GM18520 (cell line): Measurements from ENCODE around the gene ARHGEF40.

ENCODE experiments used
- ATAC-seq: cut with Tn5 transposase; IDR thresholded peaks from one replicate; pipeline ENCODE4 v1.9.1; 2021; ENCODE audit not compliant: unreplicated experiment

Gene ARHGEF40

GRCh38 chr14:21058903-21059302 lies 11.2 kb upstream of the ARHGEF40 start:
- ATAC-seq, result no peak

- ATAC-seq, result no peak
Measured at GRCh38 chr14:21059842-21060613, 10.1 kb upstream of the ARHGEF40 start.

- ATAC-seq, result no peak
Measured at GRCh38 chr14:21060614-21061346, 9.3 kb upstream of the ARHGEF40 start.

GRCh38 chr14:21061347-21061668 lies 8.8 kb upstream of the ARHGEF40 start:
- ATAC-seq, result no peak

GRCh38 chr14:21063479-21063878 lies 6.6 kb upstream of the ARHGEF40 start:
- no peak for ATAC-seq

GRCh38 chr14:21066882-21067502 lies 3.1 kb upstream of the ARHGEF40 start:
- no peak for ATAC-seq

GRCh38 chr14:21068521-21069387 lies 1.4 kb upstream of the ARHGEF40 start:
- ATAC-seq, result no peak

GRCh38 chr14:21069388-21070082 lies 569 bp upstream of the ARHGEF40 start:
- ATAC-seq, result no peak

GRCh38 chr14:21070610-21071224 lies 613 bp downstream of the ARHGEF40 start:
- no peak for ATAC-seq

- ATAC-seq, result no peak
Measured at GRCh38 chr14:21071225-21072030, 1.3 kb downstream of the ARHGEF40 start.

GRCh38 chr14:21072031-21072473 lies 1.9 kb downstream of the ARHGEF40 start:
- ATAC-seq, result no peak

GRCh38 chr14:21072781-21073339 lies 2.8 kb downstream of the ARHGEF40 start:
- no peak for ATAC-seq

- no peak for ATAC-seq
Measured at GRCh38 chr14:21073921-21074320, 3.8 kb downstream of the ARHGEF40 start.

- no peak for ATAC-seq
Measured at GRCh38 chr14:21074398-21075272, 4.5 kb downstream of the ARHGEF40 start.

GRCh38 chr14:21075719-21076437 lies 5.8 kb downstream of the ARHGEF40 start:
- ATAC-seq, result no peak

- ATAC-seq, result no peak
Measured at GRCh38 chr14:21077672-21078071, 7.6 kb downstream of the ARHGEF40 start.

GRCh38 chr14:21078287-21078686 lies 8.2 kb downstream of the ARHGEF40 start:
- ATAC-seq, result no peak
